ENCODE measurements around the gene TBL2. TPM values are rescaled to one million over a fixed set of nuclear protein-coding genes. Genes with fewer than 3 reads are reported as not detected.

The TBL2 gene
- total RNA-seq, 2 donors from 2014 or later: 14.3 to 24.8 TPM

DNA sequence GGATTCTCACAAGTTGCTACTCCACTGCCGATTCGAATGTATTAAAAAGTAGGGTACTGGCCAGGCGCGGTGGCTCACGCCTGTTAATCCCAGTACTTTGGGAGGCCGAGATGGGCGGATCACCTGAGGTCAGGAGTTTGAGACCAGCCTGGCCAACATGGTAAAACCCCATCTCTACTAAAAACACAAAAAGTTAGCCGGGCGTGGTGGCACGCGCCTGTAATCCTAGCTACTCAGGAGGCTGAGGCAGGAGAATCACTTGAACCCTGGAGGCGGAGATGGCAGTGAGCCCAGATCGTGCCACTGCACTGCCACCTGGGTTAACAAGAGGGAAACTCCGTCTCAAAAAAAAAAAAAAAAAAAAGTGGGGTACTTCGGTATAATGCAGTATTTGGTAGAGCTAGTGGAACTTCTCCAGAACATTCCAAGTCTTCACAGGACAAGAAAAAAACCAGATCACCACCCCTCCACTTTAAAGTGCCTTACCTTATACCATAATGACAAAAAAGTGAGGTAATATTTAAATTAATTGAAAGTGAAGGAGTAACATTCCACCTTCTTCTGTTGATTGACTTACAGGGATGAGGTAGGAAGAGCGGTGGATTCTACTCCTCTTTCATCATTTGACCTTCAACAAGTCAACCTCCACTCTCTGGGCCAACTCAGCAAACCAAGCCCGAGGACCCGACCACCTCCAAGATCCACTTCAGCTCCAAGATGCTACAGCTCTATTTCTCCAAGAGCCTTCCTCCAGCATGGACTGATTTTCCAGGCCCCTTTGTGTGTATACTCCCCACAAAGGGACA lies 58.3 kb downstream of the TBL2 start:
- ATAC-seq (no peak), DNase-seq (no peak)
- intact Hi-C loops (cut with DNase I): no loop called here

DNA sequence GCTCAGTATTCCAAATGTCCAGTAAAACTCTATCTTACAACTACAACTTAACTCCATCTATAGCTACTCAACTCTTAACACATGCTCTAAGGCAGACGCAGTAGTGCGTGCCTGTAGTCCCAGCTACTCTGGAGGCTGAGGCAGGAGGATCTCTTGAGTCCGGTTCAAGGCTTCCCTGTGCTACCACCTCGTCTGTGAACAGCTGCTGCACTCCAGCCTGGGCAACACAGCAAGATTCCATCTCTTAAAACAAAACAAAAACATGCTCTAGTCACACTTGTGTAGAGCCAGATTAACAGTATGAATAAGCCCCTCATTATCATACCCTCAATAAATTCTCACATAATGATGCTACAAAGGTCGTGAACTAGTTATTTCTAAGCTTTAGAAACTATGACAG lies 59.9 kb downstream of the TBL2 start:
- no peak for DNase-seq
- intact Hi-C loops (cut with DNase I): no loop called here
- no peak for ATAC-seq

Other genes with a start within 250 kb of the TBL2 start
- gene FZD9, start 144.8 kb downstream of the TBL2 start, total RNA-seq: under 1 TPM; 0.21 to 0.41 TPM
- 10 to 100 TPM; 40.6 to 44.4 TPM for gene BAZ1B, start 56.3 kb downstream of the TBL2 start, total RNA-seq
- gene BCL7B, start 20.9 kb downstream of the TBL2 start, total RNA-seq: 10 to 100 TPM; 60.7 to 73.0 TPM
- gene MLXIPL, start 45.9 kb upstream of the TBL2 start, total RNA-seq: 10 to 100 TPM; 14.0 to 29.1 TPM
- gene VPS37D, start 89.3 kb upstream of the TBL2 start, total RNA-seq: 1 to 10 TPM; 1.4 to 2.5 TPM
- gene DNAJC30, start 104.9 kb upstream of the TBL2 start, total RNA-seq: 10 to 100 TPM; 13.6 to 14.3 TPM
- gene BUD23, start 105.0 kb upstream of the TBL2 start, total RNA-seq: 10 to 100 TPM; 70.3 to 72.5 TPM
- gene STX1A, start 141.1 kb upstream of the TBL2 start, total RNA-seq: 1 to 10 TPM; 2.0 to 2.6 TPM
- 10 to 100 TPM; 22.6 to 27.4 TPM for gene ABHD11, start 160.2 kb upstream of the TBL2 start, total RNA-seq
- not detected for gene CLDN3, start 191.7 kb upstream of the TBL2 start, total RNA-seq

Measured in left cardiac atrium (tissue), 4 donors.